B cell (primary cell): ENCODE measurements around the gene TPP2. TPM values are rescaled to one million over a fixed set of nuclear protein-coding genes. Genes with fewer than 3 reads are reported as not detected.

ENCODE experiments used
- ATAC-seq: fragments of 200-7000 bp; cut with Tn5 transposase; one replicate; pipeline ENCODE4 v1.10.0; 2021; ENCODE audit warnings: low read depth, mild to moderate bottlenecking, moderate number of reproducible peaks, moderate library complexity
- CTCF ChIA-PET: fragments of 350-600 bp; sonication (Branson Sonifier 250); formaldehyde crosslinking; loops from one replicate; lab custom pipeline; 2021; ENCODE audit warnings: antibody characterized with exemption, inconsistent platforms; lab: Charles Lee
- POLR2A ChIA-PET: fragments of 350-600 bp; sonication (Branson Sonifier 250); formaldehyde crosslinking; loops from one replicate; lab custom pipeline; 2021; ENCODE audit warnings: antibody characterized with exemption; lab: Charles Lee
- DNase-seq: peaks from one replicate; pipeline ENCODE4 v3.0.0; 2013
- H2AFZ ChIP-seq: 2 replicates; pipeline ENCODE4 v1.6.1; 2012; ENCODE audit warnings: mild to moderate bottlenecking, low read depth, low read length; ENCODE audit not compliant: insufficient read depth, poor library complexity, severe bottlenecking
- H3K27ac ChIP-seq, 2 donors: 1 replicate in 1 of 2; 2 replicates in 1 of 2; pipeline ENCODE4 v1.5.1; 2012 to 2013; ENCODE audit warnings: low read length in 2 of 2, mild to moderate bottlenecking in 2 of 2, moderate library complexity in 1 of 2
- H3K27me3 ChIP-seq, 4 experiments: fragments of 200-600 bp in 1 of 4; sonication (generic) in 1 of 4; replicated peaks in 1 of 4; 1 replicate in 2 of 4; 2 replicates in 2 of 4; pipeline versions ENCODE4 v1.6.1 to v1.7.0; 2013 to 2016; ENCODE audit warnings: low read length in 3 of 4, mild to moderate bottlenecking in 2 of 4, mixed read lengths in 1 of 4, moderate library complexity in 1 of 4; ENCODE audit not compliant: insufficient read depth in 4 of 4, control insufficient read depth in 3 of 4; ENCODE audit errors: control extremely low read depth in 1 of 4
- H3K36me3 ChIP-seq, 2 experiments: replicated peaks in 1 of 2; 1 replicate in 1 of 2; 2 replicates in 1 of 2; pipeline versions ENCODE4 v1.6.1 to v1.7.1; 2013; ENCODE audit warnings: low read length in 1 of 2; ENCODE audit not compliant: insufficient read depth in 2 of 2, control insufficient read depth in 1 of 2; ENCODE audit errors: control extremely low read depth in 1 of 2, extremely low read depth in 1 of 2
- H3K4me1 ChIP-seq, 2 donors: fragments of 200-600 bp in 1 of 2; sonication (generic) in 1 of 2; 1 replicate in 1 of 2; 2 replicates in 1 of 2; pipeline versions ENCODE4 v1.5.1 to v1.6.1; 2013 to 2017; ENCODE audit warnings: low read length in 2 of 2; ENCODE audit not compliant: control insufficient read depth in 2 of 2, insufficient read depth in 2 of 2
- H3K4me2 ChIP-seq: replicated peaks from 2 replicates; pipeline ENCODE3; 2012; ENCODE audit warnings: mild to moderate bottlenecking, low read depth, low read length; ENCODE audit not compliant: poor library complexity, severe bottlenecking
- H3K4me3 ChIP-seq, 5 experiments: fragments of 200-600 bp in 1 of 5; sonication (generic) in 1 of 5; 1 replicate in 3 of 5; 2 replicates in 2 of 5; pipeline versions ENCODE4 v1.5.1 to v1.7.0; 2011 to 2016; ENCODE audit warnings: low read length in 4 of 5, mild to moderate bottlenecking in 4 of 5, low read depth in 2 of 5, control low read depth in 1 of 5, moderate library complexity in 1 of 5; ENCODE audit not compliant: insufficient read depth in 1 of 5; ENCODE audit errors: control extremely low read depth in 1 of 5, extremely low read depth in 1 of 5
- H3K79me2 ChIP-seq: fragments of 200-600 bp; sonication (generic); one replicate; pipeline ENCODE4 v1.6.0; 2016; ENCODE audit warnings: low read length; ENCODE audit not compliant: control insufficient read depth, insufficient read depth
- H3K9ac ChIP-seq: fragments of 200-600 bp; sonication (generic); 2 replicates; pipeline ENCODE4 v1.6.1; 2017; ENCODE audit warnings: mild to moderate bottlenecking, low read length, moderate library complexity
- H3K9me3 ChIP-seq, 3 donors: one replicate each; pipeline versions ENCODE4 v1.6.1 to v1.7.1; 2013; ENCODE audit warnings: low read length in 2 of 3; ENCODE audit not compliant: control insufficient read depth in 2 of 3, insufficient read depth in 1 of 3; ENCODE audit errors: control extremely low read depth in 1 of 3
- H4K20me1 ChIP-seq: 2 replicates; pipeline ENCODE4 v1.6.0; 2012; ENCODE audit warnings: mild to moderate bottlenecking, low read length; ENCODE audit not compliant: insufficient read depth, control insufficient read depth, poor library complexity, severe bottlenecking
- H3K27ac Mint-ChIP-seq: one replicate; pipeline ENCODE4 v1.8.0; 2021; ENCODE audit warnings: mixed read lengths
- H3K27me3 Mint-ChIP-seq: one replicate; pipeline ENCODE4 v1.8.0; 2021; ENCODE audit warnings: mixed read lengths
- H3K4me1 Mint-ChIP-seq: one replicate; pipeline ENCODE4 v1.8.0; 2021; ENCODE audit warnings: mixed read lengths
- H3K4me3 Mint-ChIP-seq: one replicate; pipeline ENCODE4 v1.8.0; 2021; ENCODE audit warnings: mixed read lengths
- H3K9me3 Mint-ChIP-seq: one replicate; pipeline ENCODE4 v1.8.0; 2022; ENCODE audit warnings: mixed read lengths; ENCODE audit not compliant: insufficient read depth
- CTCF ChIP-seq: fragments of 200-600 bp; IDR thresholded peaks from one replicate; pipeline ENCODE4 v1.8.0; 2022; ENCODE audit warnings: antibody characterized with exemption, mild to moderate bottlenecking
- EZH2 ChIP-seq: IDR thresholded peaks from 2 replicates; pipeline ENCODE4 v1.6.1; 2012; ENCODE audit warnings: borderline replicate concordance, low read depth, mild to moderate bottlenecking, moderate library complexity, low read length; ENCODE audit not compliant: insufficient read depth, poor library complexity, severe bottlenecking
- WGBS: methylation state at CpG from one replicate; pipeline ENCODE4 v1.1.5; 2013; ENCODE audit warnings: missing lambda C conversion rate; ENCODE audit not compliant: insufficient coverage; 5-methylcytosine and 5-hydroxymethylcytosine counted together
- intact Hi-C: fragments of 100-400 bp; cut with micrococcal nuclease; formaldehyde crosslinking; loops from one replicate; pipeline ENCODE4 v1.10.0; 2022
- polyA plus RNA-seq: library from polyadenylated mRNA; depleted of rRNA; stranded (reverse); fragments of >200 nt; gene quantifications from 2 replicates; pipeline ENCODE4 v1.2.3, GENCODE V29; 2012
- total RNA-seq, 2 donors: library from RNA; stranded (reverse); fragments of 120-200 nt in 1 of 2; gene quantifications; 1 replicate in 1 of 2; 2 replicates in 1 of 2; pipeline versions ENCODE4 v1.2.3 to v1.2.4, GENCODE V29; 2013 to 2022

The TPP2 gene
- total and polyA plus RNA-seq, 2 donors (not counting 1 experiment from before 2014, with no cell fraction given): 22.1 to 51.1 TPM

- Histone ChIP-seq H3K79me2 (no peaks in the 10 kb centered on the region), H3K4me2 (no peak overlapping the region), H4K20me1 (no peaks in the 10 kb centered on the region), H3K27ac (no peak overlapping the region), H3K36me3 (no peaks in the 10 kb centered on the region), H3K4me1 (no peaks in the 10 kb centered on the region), H3K9ac (no peak overlapping the region), H3K9me3 (no peaks in the 10 kb centered on the region), H3K4me3 (no peak overlapping the region), H3K27me3 (peaks cover 0 to 9% (median 2%) of the 10 kb centered on the region in 4 experiments), H2AFZ (no peak overlapping the region)
- H3K27ac Mint-ChIP-seq: no peak overlapping the region
- no peak for ATAC-seq
- no peak overlapping the region for H3K4me3 Mint-ChIP-seq
- no peaks in the 10 kb centered on the region for H3K9me3 Mint-ChIP-seq
- CTCF ChIA-PET: interaction anchor here (3.7 kb wide), 1 partner anchor 10 kb away, joined by 25 read pairs; no protein-coding TSS in a partner anchor
- no peak for DNase-seq
- POLR2A ChIA-PET: no interaction called here
- intact Hi-C loops: no loop called here
- H3K27me3 Mint-ChIP-seq: peaks cover 31% of the 10 kb centered on the region
- WGBS: 81% methylated on average over 3 of the region's 4 CpGs
- TF ChIP-seq EZH2 (no peak), CTCF (no peak)
- H3K4me1 Mint-ChIP-seq: no peaks in the 10 kb centered on the region
These were observed 25.7 kb upstream of the TPP2 start for GRCh38 chr13:102571075-102571474.

GRCh38 chr13:102572323-102572722, 24.5 kb upstream of the TPP2 start:
- Histone ChIP-seq H3K4me3 (no peak overlapping the region), H3K27ac (no peak overlapping the region), H3K79me2 (no peaks in the 10 kb centered on the region), H3K27me3 (peaks cover 0 to 6% (median 2%) of the 10 kb centered on the region in 4 experiments), H3K9ac (no peak overlapping the region), H3K36me3 (no peaks in the 10 kb centered on the region), H3K4me1 (no peaks in the 10 kb centered on the region), H2AFZ (no peak overlapping the region), H3K9me3 (no peaks in the 10 kb centered on the region), H3K4me2 (no peak overlapping the region), H4K20me1 (no peaks in the 10 kb centered on the region)
- no peaks in the 10 kb centered on the region for H3K9me3 Mint-ChIP-seq
- H3K27ac Mint-ChIP-seq: no peak overlapping the region
- POLR2A ChIA-PET: no interaction called here
- no peak overlapping the region for H3K4me3 Mint-ChIP-seq
- DNase-seq (no peak), ATAC-seq (no peak)
- H3K27me3 Mint-ChIP-seq: peaks cover 22% of the 10 kb centered on the region
- WGBS: 98% methylated on average over 4 of the region's 6 CpGs
- no peaks in the 10 kb centered on the region for H3K4me1 Mint-ChIP-seq
- TF ChIP-seq CTCF (no peak), EZH2 (no peak)
- CTCF ChIA-PET: interaction anchor here (3.7 kb wide), 1 partner anchor 9 kb away, joined by 25 read pairs; no protein-coding TSS in a partner anchor
- intact Hi-C loops: no loop called here
